ENCODE results near the gene TBC1D4.
"Not testable (repeated sequence)": the region's sequence is repeated elsewhere in the genome, so short reads cannot be mapped to it uniquely, and the experiment has no call there.

The TBC1D4 gene

DNA sequence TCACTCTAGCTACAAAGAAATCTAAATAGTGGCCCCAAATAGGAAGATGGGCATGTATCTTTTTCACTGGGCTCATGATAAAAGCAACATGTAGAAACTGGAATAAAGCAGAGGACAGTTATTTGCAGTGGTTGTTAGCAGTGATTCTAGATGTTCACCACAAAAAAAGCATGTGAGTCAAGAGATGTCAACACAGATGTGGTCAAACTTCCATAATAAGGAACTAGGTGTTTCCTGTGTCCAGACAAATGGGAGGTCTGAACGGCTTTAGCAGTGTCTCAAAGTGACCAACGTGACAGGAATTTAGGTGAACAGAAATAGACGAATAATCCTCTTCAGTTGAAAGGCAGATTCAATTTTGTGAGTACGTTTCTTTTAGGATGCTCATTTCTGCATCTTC, 162.7 kb downstream of the TBC1D4 start:
- DNase-seq (ENCODE audit: low read depth in 2 of 2) = no peak

DNA sequence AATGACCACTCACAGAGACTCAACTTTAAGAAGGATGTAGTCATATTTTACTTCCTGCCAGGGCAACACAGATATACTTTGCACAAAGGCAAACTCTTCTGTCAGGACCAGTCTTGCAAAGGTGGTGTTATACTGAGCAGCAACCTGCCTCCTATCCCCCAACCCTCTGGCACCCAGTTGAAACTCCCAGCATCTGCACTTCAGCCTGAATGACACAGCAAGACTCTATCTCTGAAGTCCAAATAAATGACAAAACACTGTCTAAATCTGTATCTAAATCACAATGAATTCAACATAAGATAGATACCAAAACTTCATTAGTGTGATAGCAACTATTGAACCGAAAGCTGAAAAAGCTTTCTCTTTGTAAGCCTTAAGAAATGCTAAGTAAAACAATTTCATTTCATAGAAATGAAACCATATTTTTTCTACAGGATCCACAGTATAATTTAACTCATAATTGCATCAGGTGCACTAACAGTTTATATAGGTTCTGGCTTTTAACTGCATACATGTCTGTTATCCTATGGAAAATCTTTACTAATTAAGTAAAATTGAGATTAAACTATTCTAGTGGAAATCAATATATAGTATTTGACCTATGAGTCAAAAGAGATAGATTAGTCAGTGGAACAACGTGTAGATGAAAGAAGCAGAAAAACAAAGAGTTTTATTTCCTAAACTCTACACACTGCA, 163.7 kb downstream of the TBC1D4 start:
- DNase-seq (ENCODE audit: low read depth in 2 of 2) = no peak

DNA sequence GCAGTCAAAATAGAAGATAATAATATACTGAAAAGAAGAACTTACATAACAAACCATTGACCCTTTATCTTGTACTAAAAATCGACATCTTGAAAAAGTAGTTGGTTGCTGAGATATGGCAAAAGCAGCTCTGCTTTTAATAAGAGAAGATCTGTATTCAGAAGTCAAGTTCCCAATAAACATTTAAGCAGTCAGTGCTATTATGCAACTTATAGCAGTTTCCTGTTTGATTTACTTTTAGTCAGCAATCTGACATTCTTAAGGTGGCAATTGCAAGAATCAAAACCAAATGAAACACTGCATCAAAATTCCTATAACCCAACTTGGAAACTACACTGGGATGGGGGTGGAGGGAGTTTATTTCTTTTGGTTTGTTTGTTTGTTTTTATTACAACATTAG, 165.5 kb downstream of the TBC1D4 start:
- no peak for DNase-seq (ENCODE audit: low read depth in 2 of 2)

DNA sequence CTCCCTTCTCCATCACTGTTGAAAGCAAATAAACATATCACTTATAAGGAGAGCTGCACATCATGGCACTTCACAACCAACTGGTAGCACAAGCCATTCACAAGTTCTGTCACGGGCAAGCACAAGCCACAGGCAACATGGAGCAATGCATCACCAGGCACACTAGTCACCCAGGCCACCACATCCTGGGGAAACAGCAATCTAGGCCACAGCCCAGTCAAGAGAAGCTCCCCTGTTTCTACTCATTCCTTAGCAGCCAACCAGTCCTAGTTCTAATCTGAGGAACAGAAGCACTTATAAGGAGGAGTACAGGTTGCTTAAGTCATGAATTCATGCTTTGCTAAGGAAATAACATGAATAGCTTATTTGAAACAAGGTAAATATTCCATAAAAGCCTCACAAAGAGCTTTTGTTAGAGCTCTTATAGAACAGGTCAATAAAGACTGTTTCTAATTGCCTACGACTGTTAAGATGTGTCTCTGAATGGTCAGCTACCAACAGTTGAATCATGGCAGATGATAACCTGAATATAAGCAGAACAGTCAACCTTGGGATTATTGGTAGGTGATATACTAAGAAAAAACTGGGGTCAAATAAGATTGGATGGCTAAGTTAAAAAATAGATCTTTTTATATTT, 169.0 kb downstream of the TBC1D4 start:
- no peak for DNase-seq (ENCODE audit: low read depth in 2 of 2)

DNA sequence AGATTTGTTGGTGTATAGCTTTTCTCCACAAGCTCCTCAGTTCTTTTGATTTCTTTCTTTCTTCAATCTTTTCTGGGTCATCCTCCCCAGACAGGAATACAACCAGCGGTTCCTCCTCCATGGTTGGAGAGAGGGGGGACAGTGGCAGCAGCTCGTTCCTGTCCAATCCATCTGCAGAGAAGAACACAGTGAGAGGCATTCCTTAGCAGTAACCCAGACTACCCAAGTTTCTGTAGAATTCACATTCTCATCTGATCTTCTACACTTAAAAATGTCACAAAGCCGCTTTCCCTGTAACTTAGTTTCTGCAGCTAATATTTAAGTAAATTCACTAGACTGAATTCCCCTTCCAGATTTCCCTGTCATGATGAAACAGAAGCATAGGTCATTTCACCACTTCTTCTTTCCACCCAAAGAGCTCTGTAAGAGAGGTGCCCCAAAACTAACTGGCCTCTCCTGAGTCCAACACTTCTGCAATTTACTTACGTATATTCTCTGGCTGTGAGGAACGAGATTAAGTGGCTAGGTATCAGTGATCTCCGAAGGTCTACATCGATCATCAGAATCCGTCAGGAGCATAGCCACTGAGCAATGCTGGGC, 171.9 kb downstream of the TBC1D4 start:
- DNase-seq (ENCODE audit: low read depth in 2 of 2) = no peak

DNA sequence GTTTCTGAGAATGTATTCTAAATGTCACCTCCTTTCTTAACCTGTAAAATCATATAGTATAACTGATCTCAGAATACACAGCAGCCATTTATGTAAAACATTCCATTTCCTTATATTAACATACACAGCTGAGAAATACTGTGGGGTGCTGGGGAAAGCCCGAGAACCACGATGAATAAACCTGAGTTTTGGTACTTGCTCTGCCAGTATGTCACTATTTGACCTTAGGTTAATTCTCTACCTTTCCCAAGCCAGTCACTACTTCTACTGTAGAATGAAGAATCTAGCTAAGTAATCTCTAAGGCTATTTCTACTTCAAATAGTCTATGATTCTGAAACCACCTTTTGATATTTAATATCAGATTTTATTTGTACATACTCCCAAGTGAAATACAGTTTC, 173.7 kb downstream of the TBC1D4 start:
- peak in 1 of 2 donors; percentile 22 for DNase-seq (ENCODE audit: low read depth in 2 of 2)

DNA sequence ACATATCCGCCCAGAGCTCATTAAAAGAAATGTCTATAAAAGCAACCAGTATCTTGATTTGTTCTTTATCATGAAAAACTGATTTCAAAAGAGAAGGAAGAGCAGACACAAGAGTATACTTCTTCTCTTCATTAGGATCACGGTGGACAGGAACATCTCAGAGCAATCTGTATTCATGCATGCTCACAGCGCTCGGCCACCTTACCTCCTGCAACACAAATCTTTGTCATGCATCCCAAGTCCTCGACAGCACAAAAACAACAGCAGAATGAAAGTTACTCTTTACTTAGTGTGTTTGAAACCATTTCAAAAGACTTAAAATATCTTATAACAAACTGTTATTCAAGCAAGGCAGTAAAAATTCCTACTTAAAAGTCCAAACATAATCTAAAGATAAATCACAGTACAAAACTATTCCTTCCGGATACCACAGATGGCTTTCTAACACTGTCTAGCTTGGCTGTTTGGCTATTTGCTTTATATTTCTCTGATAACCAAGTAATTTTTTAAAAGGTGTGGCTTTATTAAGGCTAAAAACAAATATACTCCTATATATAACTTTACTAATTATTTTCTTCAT, 174.5 kb downstream of the TBC1D4 start:
- DNase-seq (ENCODE audit: low read depth in 2 of 2) = no peak

DNA sequence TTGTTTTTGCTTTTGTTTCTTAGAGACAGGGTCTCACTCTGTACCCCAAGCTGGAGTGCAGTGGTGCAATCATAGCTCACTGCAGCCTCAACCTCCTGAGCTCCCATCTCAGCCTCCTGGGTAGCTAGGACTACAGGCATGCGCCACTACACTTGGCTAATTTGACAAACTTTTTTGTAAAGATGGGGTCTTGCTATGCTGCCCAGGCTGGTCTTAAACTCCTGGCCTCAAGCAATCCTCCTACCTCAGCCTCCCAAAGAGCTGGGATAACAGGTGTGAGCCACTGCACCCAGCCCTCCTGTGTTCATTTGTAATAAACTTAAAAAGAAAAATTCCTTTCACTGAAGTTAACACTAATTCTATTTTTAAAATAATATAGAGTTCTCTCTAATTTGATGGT, 175.0 kb downstream of the TBC1D4 start:
- DNase-seq (ENCODE audit: low read depth in 2 of 2) = not testable (repeated sequence)

DNA sequence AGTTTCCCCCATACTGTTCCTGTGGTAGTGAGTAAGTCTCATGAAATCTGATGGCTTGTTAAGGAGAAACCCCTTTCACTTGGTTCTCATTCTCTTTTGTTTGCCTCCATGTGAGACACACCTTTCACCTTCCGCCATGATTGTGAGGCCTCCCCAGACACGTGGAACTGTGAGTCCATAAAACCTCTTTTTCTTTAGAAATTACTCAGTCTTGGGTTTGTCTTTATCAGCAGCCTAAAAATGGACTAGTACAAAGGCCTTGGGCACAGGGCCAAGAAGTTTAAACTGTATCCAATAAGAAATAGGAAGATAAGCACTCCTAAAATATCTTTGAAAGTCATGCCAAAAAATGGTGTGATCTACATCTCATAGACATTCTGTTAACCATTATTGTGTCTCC, 176.9 kb downstream of the TBC1D4 start:
- DNase-seq (ENCODE audit: low read depth in 2 of 2) = no peak

DNA sequence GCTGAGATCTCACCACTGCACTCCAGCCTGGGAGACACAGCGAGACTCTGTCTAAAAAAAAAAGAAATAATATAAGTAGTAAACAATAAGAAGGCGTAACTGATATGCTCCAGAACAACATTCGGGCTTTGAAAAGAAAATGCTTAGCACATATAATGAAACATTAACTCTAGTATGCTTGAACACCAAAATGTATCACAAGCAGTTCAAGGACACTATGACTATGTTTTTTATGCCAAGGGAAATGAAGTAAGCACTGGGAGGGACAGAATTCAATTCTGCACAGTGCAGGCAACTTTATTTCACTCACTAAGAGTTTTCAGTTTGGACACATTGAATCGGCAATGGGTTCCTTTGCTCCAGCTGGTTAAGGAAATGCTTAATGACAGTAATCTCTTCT, 178.7 kb downstream of the TBC1D4 start:
- no peak for DNase-seq (ENCODE audit: low read depth in 2 of 2)

DNA sequence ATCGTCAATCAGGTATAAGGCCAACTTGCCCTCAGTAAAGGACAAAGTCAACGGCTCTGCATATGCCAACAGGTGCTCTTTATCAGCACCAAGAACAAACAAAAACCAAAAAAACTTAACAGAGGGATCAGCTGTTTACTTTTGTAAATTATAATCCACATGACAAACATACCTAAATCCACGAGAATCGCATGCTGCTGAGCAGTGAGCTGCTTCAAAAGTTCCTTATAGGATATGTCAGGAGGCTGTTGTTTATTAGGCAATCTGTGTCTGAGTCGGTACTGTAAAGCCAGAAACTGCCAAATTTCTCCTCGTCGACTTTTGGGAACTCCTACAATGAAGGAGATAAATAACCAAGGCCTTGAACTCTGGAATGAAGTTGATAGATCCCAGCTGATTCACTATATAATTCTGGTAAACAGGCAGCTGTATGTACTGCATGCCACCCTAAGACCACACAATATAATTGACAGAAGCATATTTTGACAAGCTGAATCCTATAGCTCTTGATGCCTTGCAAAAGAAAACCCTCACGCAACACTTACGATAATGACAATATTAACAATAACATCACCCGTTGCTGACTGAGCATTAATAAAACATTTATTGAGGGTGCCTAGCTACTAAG, 179.8 kb downstream of the TBC1D4 start:
- no peak for DNase-seq (ENCODE audit: low read depth in 2 of 2)

DNA sequence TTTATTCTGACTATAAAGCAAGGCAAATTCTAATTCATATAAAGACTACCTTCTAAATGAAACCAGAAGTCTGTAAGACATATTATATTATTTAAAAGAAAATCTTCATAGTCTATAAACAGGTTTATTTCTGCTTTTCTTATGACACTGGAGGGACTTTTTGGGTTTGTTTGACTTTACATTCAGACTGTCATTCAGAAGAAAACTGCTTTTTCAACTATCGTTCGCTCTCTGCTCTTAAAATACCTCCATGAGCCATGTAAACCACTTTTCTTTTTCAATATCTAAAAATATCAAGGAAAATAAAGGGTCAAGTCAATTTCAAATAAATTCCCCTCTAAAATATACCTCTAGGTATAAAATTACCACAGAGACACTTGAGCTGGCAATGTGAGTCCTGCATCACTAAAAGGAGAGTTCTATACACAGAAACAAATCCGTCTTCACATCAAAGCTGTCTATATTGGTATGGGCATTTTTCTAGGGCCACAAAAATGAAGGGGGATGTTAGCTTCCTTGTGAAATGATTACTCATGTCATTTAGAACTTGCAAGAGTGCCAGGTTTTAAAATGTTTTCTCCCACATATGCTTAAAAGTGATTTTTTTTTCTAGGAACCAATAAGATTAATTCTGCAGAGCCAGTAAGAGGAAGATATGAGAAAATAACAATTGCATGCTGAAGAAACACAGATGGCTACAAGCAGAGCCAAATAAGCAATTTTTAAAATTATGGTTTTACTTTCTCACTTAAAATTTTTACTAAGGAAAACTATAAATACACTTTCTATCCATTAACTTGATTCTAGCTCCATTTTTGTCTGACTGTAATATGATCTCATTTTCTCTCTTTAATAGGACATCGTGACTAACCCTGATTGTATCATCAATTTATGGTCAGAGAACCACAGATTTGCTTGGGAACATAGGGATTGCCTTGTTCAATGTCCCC, 181.8 kb downstream of the TBC1D4 start:
- no peak for DNase-seq (ENCODE audit: low read depth in 2 of 2)

DNA sequence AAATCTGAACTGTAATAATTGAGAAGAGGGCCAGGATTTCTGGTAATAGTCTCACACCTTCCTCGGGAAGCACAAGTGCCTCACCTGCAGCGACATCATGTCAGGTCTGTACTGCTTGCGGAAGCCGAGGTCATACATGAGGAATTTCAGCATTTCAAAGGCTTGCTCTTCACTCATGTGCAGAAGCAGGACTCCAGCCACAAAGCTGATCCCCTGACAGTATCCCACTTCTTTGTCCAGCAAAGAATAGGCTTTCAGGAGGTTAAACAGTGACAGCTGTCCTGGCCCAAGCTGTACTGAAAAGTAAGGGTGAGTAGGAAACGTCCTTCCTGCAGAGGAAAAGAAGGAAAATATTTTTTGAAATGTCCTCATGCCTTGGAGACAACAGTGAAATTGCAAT, 182.7 kb downstream of the TBC1D4 start:
- no peak for DNase-seq (ENCODE audit: low read depth in 2 of 2)

DNA sequence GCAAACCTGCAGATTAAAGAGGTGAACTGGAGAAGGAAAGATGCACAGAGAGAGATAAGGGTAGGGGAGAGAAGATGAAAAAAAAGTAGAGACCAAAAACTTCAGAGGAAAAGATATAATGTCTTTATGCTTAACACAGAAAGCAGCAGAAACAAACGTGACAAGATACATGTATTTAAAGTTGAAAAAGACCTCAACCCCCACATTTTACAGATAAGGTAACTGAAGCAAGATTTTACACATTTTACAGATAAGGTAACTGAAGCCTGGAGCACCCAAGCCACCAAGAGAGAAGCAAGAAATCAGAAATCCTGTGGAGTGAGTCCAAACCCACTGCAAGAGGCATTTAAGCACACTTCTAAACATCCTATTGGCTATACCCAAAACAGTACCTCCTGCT, 185.3 kb downstream of the TBC1D4 start:
- DNase-seq (ENCODE audit: low read depth in 2 of 2) = no peak

DNA sequence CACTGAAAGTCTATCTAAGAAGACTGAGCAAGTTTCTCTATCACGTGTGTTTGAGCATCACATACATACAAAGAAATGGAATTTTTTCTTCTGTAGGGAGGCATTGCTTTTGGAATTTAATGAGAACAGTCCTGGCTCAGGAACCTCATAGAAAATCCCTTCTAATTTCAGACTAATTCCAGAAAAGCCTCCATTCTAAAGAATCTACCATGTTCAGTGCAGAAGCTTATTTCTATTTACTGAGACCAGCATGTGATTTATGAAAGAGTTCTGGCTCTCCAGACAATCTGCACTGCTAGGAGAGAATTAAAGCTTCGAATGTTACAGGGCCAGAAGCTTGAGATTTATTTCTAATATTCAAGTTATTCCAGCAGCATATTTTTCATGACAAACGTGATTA, 186.8 kb downstream of the TBC1D4 start:
- no peak for DNase-seq (ENCODE audit: low read depth in 2 of 2)

DNA sequence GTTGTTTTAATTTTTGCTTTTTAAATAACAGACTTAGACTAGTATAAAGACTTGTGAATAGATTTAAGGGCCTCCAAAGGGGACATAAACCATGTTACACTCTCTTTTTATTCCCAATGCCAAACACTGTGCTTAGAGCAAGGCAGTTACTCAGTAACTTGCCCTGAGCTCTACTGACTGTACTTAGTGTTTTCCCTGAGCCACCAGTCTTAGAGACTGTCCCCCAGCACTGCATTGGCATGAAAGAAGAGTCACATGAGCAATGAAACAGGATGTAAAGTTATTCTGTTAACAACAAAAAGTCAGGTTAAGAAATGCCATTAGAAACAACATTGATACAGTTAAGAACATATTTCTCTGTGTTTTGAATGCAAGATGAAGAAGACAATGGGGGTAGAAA, 187.9 kb downstream of the TBC1D4 start:
- no peak for DNase-seq (ENCODE audit: low read depth in 2 of 2)

DNA sequence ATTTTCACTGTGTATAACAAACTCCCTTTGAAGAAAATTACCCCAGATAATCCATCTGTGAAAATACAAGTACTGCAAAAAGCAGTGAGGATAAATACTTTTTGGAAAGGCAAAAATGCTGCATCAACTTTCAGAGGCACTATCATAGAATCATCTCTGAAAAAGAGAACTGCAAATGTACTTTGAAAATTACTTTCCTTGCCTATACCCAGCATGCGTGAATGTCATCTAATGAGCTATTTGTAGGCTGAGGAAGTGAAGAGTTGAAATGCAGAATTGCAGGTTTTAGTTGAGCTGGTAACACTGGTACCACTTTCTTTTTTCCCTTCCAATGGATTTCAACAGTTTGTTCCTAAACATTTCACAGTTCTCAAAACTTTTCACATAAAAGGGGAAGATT, 196.7 kb downstream of the TBC1D4 start:
- no peak for DNase-seq (ENCODE audit: low read depth in 2 of 2)

DNA sequence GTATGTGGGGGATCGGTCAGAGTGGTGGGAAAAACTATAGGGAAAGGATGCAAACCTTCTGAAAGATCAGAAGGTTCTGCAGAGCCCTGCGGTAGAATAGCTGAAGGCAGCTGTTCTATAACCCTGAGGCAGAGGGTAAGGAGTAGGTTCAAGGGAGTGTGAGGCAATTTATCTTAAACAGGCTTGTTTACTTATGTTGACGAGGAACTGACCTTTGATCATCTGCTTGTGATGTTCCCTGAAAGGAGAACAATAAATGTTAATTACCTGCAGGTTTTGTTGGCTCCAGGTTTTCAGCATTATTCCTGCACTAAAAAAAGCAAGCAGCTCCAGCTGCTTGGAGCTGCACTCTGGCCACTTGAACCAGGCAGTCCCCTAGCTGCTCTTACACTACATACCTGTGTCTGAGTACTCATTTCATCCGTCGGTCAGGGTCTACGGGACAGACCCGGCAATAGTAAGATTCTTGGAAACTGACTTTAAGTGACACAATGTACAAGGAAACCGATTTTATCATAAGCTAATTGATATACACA, 202.1 kb downstream of the TBC1D4 start:
- DNase-seq (ENCODE audit: low read depth in 2 of 2) = no peak

DNA sequence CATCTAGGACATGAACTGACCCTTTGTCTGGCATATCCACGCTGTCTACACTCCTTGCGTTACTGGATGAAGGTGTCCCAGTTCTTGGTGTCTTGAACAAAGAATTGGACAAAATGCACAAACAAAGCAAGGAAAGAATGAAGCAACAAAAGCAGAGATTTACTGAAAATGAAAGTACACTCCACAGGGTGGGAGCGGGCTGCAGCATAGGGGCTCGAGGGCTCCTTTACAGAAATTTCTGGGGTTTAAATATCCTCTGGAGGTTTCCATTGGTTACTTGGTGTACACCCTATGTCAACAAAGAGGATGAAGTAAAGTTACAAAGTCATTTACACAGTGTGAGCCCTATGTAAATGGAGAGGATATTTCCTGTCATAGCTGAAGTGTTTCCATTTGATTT, 208.3 kb downstream of the TBC1D4 start:
- not testable (repeated sequence) for DNase-seq (ENCODE audit: low read depth in 2 of 2)

DNA sequence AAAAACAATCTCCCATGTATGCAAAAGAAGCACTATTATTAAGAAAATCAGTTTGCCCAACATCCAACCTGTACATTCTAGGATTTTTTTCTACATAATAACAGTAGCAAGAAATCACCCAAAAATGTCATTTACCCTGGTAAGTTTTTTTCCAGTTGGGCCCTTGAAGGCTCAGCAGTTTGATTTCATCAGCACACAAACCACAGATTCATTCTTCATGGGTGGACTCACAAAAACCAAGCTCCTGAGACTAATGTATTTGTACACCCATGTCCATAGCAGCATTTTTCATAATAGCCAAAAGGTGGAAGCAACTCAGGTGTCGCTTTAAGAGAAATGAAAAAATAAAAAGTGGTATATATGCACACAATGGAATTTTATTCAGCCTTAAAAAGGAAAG, 210.1 kb downstream of the TBC1D4 start:
- no peak for DNase-seq (ENCODE audit: low read depth in 2 of 2)

DNA sequence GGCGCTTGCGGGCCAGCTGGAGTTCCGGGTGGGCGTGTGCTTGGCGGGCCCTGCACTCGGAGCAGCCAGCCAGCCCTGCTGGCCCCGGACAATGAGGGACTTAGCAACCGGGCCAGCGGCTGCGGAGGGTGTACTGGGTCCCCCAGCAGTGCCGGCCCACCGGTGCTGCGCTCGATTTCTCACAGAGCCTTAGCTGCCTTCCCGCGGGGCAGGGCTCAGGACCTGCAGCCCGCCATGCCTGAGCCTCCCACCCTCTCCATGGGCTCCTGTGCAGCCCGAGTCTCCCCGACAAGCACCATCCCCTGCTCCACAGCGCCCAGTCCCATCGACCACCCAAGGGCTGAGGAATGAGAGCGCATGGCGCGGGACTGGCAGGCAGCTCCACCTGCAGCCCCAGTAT, 213.5 kb downstream of the TBC1D4 start:
- not testable (repeated sequence) for DNase-seq (ENCODE audit: low read depth in 2 of 2)

Data from stimulated activated CD4-positive, alpha-beta T cell treated with anti-CD3 and anti-CD28 coated beads, Interleukin-1b, Interleukin-23, amount 100 ng/mL, for 4 hours (primary cell).